ENCODE data around the gene FAM163B.

The FAM163B gene

GRCh38 chr9:133579601-133580418 lies 29.4 kb downstream of the FAM163B start:
- no peak for DNase-seq

- peak; percentile 52 for DNase-seq
Measured at GRCh38 chr9:133578524-133579441, 30.4 kb downstream of the FAM163B start.

DNA sequence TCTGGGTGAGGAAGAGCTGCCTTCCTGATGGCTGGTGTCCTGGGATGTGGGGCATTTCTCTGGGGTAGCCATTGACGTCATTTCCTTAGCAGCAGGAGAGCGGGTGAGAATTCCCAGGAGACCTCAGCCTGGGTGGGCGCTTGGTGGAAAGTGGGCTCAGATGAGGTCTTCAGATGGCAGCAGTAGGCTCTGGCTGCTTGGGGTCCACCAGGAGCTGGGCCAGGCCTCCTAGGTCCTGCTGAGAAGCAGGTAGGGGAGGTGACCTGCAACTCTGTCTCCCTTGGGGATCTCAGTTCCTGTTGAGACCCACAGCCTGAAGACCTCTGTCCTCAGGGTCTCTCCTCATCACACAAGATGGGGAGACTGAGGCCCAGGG lies 31.5 kb downstream of the FAM163B start:
- no peak for DNase-seq

DNA sequence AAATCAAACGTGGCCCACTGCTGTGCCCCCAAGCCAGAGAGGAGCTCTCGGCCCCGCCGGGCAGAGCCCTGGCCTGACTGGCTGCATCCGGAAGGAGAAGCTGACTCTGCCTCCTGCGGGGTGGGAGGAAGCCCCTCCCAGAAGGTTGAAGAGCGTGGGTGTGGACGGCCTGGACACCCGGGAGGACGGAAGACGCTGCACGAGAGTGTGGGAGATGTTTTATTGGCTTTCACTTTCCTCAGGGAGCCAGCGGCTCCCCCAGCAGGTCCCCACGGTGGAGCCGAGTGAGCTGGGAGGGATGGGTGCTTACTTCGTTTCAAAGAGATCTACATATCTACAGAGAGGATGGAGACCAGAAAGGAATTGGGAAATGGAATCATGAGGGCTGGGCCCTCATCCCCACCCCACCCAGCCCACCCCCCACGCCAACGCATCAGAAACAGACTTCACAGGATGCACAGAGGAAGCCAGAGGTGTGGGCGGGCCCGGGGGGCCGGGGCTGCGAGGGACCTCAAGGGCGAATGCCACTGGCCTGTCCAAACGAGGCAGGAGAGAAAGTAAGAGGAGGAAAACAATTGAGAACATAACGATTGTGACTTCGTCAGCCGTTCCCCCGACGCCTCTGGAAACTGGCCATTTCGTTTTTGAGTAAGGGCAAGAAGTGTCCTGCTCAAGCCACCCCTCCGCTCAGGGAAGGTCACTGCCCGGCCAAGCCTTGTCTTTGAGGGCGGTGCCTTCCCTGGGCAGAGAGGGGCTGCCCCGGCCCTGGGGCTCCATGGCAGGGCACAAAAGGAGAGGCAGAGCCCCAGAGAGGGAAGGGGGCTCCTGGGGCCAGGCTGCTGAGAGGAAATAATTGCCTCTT lies 32.1 kb downstream of the FAM163B start:
- no peak for DNase-seq

DNA sequence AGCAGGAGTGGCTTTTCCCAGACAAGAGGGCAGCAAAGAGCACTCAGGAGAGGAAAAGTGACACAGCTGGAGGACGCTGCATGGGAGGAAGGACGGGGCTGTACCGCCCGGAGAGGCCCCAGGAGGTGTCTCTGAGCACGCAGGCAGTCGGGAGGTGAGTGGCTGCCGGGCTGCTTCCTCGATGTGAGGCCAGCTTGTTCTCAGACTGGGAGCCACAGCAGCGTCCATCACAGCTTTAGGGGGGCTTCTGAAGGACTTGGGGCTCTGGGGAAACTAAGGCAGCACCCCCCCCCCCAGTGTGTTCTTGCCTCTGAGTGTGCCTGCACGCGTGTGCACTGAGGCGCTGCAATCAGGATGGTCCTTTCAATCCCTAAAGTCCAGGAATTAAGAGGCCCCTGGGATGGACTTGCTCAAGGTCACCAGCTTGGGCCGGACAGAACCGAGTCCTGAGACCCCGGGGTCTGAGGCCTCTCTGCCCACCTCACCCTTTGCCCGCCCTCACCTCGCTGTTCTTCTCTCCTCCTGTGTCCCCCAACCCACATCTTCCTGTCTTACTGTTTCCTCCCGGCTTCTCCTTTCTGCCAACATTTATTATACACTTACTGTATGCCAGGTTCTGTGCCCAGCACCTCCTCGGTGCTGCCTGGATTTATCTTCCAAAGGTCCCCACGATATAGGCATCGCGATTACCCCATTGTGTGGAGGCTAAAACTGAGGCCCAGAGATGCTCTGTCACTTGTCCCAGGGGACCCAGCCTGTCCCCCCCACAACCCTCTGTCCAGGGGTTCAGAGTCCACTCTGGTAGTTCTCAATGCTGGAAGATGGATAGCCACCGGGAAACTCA lies 32.9 kb downstream of the FAM163B start:
- DNase-seq: peak; percentile 25

GRCh38 chr9:133575186-133576030 lies 33.8 kb downstream of the FAM163B start:
- no peak for DNase-seq

- DNase-seq: no peak
Measured at GRCh38 chr9:133574771-133575170, 34.4 kb downstream of the FAM163B start.

GRCh38 chr9:133573791-133574515 lies 35.2 kb downstream of the FAM163B start:
- no peak for DNase-seq

GRCh38 chr9:133572821-133573361 lies 36.3 kb downstream of the FAM163B start:
- no peak for DNase-seq

GRCh38 chr9:133571896-133572595 lies 37.1 kb downstream of the FAM163B start:
- DNase-seq: no peak

GRCh38 chr9:133571391-133571890 lies 37.7 kb downstream of the FAM163B start:
- no peak for DNase-seq

- no peak for DNase-seq
Measured at GRCh38 chr9:133570691-133571080, 38.5 kb downstream of the FAM163B start.

DNA sequence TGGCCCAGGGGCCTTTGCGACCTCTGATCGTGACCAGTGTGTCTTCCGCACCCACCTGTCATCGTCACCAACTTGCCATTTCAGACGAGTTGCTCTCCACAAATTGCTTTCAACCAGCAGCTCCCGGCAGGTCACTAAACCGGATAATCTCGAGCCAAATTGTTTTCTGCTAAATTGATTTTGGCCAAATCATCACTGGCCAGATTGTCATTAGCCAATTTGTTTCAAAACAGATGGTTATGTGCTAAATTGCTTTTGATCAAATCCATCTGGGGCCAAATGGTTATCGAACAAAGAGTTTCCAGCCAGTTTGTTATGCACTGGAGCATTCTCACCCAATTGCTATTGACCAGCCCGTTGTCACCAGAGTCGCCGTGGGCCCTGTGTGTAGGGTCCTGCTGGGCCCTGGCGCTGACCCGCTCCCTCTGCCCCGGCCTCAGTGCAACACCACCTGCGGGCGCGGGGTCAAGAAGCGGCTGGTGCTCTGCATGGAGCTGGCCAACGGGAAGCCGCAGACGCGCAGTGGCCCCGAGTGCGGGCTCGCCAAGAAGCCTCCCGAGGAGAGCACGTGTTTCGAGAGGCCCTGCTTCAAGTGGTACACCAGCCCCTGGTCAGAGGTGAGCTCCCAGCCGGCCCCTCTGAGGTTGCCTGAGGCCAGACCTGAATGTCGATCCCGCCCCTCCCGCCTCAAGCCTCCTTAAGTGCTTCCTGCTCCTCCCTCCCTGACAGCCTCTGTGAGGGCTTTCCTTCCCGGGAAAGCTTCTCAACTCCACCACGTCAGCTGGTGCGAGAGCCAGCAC lies 39.1 kb downstream of the FAM163B start:
- DNase-seq: peak; percentile 74

DNA sequence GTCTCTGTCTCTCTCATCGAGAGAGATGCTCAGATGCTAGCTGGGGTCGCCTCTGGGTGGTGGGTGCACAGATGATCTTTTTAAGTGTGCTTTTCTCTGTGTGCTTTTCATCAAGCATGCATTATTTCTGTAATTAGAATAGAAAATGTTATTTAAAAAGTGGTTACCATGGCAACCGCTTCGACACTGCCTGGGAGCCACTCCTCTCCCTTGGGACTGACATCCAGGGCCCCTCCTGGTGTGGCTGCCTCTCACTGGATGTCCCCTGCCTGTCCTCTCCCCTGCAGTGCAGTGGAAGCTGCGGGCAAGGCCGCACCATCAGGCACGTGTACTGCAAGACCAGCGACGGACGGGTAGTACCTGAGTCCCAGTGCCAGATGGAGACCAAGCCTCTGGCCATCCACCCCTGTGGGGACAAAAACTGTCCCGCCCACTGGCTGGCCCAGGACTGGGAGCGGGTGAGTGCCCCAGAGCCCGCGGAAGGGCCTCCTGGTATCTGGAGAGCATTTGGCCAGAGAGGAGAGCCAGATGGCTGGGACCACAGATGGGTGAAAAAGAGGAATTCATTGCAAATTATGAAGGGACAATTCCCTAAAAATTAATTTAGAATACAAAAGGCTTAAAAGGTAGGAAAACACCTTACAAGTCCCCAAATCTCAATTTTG lies 39.9 kb downstream of the FAM163B start:
- peak; percentile 41 for DNase-seq

DNA sequence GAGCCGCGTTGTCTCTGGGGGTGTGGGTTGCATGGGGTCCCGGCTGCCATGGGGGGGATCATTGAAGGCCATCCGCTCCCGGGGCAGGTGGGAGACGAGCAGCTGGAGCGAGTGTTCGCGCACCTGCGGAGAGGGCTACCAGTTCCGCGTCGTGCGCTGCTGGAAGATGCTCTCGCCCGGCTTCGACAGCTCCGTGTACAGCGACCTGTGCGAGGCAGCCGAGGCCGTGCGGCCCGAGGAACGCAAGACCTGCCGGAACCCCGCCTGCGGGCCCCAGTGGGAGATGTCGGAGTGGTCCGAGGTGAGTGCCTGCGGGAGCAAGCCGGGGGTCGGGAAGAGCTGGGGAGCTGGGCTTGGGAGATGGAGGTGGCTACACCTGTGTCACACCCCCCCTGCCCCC lies 41.0 kb downstream of the FAM163B start:
- DNase-seq: no peak

DNA sequence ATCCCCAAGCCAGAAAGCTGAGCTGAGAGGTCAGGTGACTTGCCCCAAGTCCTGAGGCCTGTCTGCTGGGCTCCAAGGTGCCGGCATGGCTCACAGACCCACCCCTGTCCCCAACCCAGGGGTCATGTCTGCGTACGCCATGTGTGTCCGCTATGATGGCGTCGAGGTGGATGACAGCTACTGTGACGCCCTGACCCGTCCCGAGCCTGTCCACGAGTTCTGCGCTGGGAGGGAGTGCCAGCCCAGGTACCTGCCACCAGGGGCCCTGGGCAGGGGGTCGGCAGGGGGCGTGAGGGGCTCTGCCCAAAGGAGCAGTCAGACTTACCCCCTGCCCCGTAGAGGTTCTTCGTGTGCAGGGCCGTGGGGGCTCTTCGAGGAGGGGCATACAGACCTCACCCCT lies 42.4 kb downstream of the FAM163B start:
- no peak for DNase-seq

GRCh38 chr9:133566382-133566781 lies 42.8 kb downstream of the FAM163B start:
- DNase-seq: no peak
